IPS-NIHi7 (cell line): Measurements from ENCODE around the gene SMARCE1.

Source experiments
- DNase-seq: peaks from one replicate; pipeline ENCODE4 v3.0.0; 2012; ENCODE audit warnings: mixed read lengths; ENCODE audit errors: extremely low spot score

SMARCE1 gene

GRCh38 chr17:40645943-40646342, 1.7 kb downstream of the SMARCE1 start:
- DNase-seq, result no peak

GRCh38 chr17:40645291-40645690, 2.3 kb downstream of the SMARCE1 start:
- no peak for DNase-seq

- no peak for DNase-seq
These were observed 9.7 kb downstream of the SMARCE1 start for GRCh38 chr17:40637931-40638330.

- DNase-seq, result no peak
These were observed 13.7 kb downstream of the SMARCE1 start for GRCh38 chr17:40633871-40634270.

GRCh38 chr17:40632216-40632615, 15.4 kb downstream of the SMARCE1 start:
- no peak for DNase-seq

DNA sequence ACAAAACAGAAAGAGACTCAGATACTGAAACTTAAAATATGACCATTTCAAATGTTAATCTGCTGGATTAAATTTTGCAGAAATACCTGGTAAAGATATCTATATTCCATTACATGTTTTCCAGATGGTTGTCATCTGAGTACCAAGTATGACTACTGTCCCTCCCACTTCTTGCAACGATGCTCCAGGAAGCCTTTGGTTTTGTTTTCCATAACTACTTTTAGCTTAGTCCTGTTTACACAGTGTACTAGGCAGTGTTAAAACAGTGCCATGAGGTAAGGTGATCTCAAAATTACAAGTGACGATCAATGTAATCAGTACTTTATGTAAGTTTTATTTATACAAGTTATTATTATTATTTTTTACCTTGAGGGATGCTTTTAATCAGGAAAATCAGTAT, 17.8 kb downstream of the SMARCE1 start:
- DNase-seq, result no peak

- no peak for DNase-seq
These were observed 22.3 kb downstream of the SMARCE1 start for GRCh38 chr17:40625311-40625710.

GRCh38 chr17:40623419-40624210, 24.0 kb downstream of the SMARCE1 start:
- DNase-seq, result no peak

DNA sequence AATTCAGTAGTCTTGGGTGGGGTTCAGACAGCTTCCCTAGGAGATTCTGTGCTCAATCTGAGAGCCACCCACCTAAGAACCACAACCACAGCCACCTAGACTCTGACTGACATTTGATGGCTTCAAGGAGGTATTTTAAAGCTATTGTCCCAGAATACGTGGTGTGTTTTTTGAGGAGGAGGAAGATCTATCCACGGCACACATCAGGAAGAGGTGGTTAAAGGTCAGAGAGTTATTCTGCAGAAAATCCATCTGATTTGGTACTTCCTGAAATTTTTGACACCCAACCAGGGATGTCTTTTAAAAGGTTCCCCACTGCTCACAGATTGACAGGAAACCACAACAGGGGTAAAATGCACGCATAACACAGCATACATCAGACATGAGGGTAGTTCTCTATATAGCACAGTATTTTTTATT, 25.1 kb downstream of the SMARCE1 start:
- no peak for DNase-seq

DNA sequence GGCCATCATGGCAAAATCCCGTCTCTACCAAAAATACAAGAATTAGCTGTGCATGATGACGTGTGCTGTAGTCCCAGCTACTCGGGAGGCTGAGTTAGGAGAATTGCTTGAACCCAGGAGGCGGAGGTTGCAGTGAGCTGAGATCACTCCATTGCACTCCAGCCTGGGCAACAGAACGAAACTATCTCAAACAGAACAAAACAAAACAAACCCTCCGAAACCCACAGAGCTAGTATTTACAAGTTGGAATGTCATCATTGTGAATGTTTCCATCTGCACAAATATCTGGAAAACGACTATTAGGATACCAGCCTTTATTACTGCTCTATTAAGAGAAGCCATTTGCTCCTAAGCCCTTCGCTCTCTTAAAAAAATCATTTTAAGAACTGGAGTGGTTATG, 26.0 kb downstream of the SMARCE1 start:
- DNase-seq, result no peak

GRCh38 chr17:40621019-40621418, 26.6 kb downstream of the SMARCE1 start:
- DNase-seq, result no peak

GRCh38 chr17:40618754-40619625, 28.6 kb downstream of the SMARCE1 start:
- no peak for DNase-seq

DNA sequence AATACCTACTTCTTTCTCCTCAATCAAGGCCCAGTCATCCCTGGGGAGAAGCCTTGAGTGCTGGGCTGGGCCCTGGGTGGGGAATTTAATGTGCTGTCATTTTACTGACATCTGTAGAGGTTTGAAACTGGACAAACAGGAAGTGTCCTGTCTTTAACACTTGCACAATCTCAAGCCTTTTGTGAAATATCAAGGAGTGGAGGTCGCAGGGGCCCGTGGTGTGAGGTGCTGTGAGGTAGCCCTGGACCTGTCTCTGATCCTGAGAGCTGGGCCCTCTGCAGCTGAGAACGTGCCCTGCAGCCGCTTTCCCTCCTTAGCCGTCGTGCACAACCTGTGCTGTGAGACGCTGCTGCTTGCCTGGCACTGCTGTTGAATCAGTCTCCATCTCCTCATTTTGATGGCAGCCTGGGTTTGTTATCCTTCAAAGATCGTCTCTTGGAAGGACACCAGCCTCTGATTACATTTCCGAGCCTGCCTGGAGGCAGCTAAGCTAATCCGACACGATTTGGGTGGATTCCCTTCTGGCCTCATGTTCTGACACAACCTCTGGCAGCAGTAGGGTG, 29.9 kb downstream of the SMARCE1 start:
- DNase-seq, result peak; percentile 33

DNA sequence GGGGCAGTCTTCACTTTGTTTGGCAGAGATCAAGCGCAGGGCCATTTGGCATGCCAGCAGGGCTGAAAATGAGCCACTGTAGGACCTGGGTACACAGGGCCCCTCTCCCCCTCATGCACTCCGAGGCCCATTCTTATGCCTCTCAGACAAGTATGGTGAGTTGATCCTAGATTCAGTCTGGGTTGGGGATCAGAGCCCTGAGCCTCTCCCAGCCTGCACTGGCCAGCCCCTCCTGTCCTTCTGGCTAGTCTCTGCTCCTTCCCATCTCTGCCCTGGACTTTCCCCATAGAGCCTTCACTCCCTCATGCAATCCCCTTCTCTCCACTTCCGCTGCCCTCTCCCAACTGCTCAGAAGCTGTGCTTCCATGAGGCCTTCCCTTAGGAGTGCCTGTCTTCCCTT, 31.0 kb downstream of the SMARCE1 start:
- no peak for DNase-seq

DNA sequence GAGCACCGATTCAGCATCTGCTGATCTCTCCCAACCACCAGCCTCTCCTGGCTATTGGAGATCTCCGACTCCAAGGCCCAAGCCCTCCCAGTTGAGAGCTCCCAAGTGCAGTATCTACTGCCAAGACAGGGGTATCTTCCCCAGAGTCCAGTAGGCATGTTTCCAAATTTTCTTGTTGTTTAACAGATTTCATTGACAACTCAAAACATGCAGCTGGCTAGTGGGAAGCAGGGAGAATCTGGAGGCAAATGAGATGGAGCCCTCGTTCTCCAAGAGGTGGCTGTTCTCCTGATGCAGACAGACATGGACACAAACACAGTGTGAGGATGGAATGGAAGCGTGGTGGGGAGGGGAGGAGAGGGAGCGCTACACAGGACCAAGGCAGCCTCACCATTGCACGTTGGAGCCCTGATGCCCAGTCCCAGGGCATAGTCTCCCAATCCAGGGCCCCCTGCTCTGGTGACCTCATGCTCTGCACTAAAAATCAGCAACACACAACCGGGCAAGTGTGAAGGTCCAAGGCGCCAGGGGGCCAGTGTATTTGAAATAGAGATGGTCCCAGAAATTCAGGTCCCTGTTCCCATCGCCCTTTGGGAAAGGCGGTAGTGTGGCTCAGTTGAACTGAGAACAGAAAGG, 31.7 kb downstream of the SMARCE1 start:
- no peak for DNase-seq

- peak; percentile 82 for DNase-seq
These were observed 32.4 kb downstream of the SMARCE1 start for GRCh38 chr17:40615068-40615840.

GRCh38 chr17:40614431-40615067, 33.1 kb downstream of the SMARCE1 start:
- DNase-seq, result no peak

DNA sequence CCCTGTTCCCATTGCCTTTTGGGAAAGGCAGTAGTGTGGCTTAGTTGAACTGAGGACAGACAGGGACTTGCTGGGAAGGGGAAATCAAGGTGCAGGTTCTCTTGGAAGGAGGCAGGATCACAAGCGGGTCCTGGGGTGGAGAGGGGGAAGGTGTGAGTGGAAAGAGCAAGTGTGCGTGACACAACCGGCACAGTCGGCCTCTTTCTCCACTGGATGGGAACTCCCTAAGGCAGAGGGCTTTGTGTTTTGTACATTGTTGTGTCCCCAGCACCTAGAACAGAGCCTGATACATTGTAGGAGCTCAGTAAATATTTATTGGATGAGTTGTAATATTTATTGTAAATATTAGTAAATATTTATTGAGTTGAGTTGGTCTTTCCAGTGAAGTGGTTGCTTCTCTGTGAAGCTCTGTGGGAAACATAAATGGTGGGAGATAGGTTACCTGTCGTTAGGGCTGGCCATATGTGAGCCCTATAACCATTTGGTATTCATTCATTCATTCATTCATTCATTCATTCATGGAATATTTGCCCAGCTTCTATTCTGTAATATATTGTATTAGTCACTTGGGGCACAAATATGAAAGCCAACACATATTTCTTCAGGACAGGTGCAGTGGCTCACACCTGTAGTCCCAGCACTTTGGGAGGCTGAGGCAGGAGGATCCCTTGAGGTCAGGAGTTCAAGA, 34.0 kb downstream of the SMARCE1 start:
- DNase-seq, result no peak

DNA sequence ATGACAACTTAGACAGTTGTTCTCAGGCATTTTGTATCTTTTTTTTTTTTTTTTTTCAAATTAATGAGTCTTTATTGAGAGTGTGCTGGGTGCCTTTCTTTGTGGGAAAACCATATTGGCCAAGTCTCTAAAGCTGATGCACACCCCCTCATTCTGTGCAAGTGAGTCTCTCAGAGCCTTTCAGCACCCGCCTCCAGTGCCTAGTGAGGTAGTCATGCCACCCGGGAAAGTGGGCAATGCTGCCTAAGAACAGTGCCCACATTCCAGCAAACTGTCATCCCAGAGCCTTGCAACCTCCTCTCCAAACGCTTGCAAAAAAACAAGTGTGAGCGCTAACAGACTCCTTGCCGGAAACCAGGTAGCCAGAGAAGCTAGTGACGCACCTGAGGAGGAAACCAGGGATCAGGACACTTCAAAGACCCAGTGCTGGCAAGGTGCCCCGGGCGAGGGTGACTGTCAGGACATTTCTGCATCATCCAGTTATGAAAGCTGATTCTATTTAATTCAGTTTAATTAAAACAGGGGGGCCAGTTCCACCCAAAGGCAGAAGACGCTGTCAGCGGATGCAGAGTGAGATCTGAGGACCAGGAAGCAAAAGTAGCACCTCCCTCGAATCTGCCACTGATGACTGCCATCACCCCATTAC, 34.9 kb downstream of the SMARCE1 start:
- DNase-seq, result no peak
